ENCODE results near the gene NDUFS7. TPM values are rescaled to one million over a fixed set of nuclear protein-coding genes. Genes with fewer than 3 reads are reported as not detected.

The NDUFS7 gene
- total and polyA plus RNA-seq, 7 donors, result 177 to 423 (median 294) TPM

DNA sequence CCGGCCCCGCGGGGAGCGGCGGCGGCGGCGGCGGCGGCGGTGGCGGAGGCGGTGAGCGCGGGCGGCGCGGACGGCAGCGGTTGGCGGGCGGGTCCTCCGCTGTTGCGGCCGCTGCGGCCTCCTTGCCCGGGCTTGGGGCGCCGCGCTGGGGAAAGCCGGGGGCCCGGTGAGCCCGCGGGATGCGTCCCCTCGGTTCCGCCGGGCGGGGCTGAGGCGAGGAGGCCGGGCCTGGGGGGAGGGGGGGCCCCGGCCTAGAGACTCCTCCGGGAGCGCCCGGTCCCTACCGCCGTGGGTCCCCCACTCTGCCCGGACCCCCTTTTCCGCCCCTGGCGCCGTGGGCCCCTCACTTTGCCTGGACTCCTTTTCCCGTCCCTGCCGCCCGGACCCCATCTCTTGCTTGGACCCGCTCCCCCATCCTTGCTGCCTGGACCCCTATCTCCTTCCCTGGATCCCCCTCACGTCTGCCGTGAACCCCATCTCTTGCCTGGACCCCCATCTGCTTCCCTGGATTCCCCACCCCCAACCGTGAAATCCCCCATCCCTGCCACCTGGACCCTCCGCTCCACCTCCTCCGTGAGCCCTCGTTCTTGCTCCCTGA lies 28.6 kb upstream of the NDUFS7 start:
- intact Hi-C loops (cut with DNase I), result loop anchor here in 1 of 2 donors (5.0 kb wide), 2 partner anchors 78 to 112 kb away; partner anchors contain the start of gene FAM174C
- Histone ChIP-seq H3K36me3 (ENCODE audit: insufficient read depth in 1 of 2, low read depth in 1 of 2) (peaks cover 0 to 35% of the 10 kb centered on the region in 2 donors), H3K27me3 (ENCODE audit: insufficient read depth in 3 of 3, low read length in 2 of 3) (no peaks in the 10 kb centered on the region), H3K4me3 (peak overlapping the region; percentile 84), H3K27ac (peak overlapping the region; percentile 71), H3K4me1 (peaks cover 13% of the 10 kb centered on the region), H3K9me3 (no peaks in the 10 kb centered on the region)
- TF ChIP-seq, protein P1, sequence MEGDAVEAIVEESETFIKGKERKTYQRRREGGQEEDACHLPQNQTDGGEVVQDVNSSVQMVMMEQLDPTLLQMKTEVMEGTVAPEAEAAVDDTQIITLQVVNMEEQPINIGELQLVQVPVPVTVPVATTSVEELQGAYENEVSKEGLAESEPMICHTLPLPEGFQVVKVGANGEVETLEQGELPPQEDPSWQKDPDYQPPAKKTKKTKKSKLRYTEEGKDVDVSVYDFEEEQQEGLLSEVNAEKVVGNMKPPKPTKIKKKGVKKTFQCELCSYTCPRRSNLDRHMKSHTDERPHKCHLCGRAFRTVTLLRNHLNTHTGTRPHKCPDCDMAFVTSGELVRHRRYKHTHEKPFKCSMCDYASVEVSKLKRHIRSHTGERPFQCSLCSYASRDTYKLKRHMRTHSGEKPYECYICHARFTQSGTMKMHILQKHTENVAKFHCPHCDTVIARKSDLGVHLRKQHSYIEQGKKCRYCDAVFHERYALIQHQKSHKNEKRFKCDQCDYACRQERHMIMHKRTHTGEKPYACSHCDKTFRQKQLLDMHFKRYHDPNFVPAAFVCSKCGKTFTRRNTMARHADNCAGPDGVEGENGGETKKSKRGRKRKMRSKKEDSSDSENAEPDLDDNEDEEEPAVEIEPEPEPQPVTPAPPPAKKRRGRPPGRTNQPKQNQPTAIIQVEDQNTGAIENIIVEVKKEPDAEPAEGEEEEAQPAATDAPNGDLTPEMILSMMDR (IDR thresholded peaks at IDR 0.05), result no peak
- ATAC-seq (peak; percentile 9 to 39 (median 24)), DNase-seq (no peak)
- WGBS, 3 donors, result 0 to 1% (median 1%) methylated on average over 12 to 61 of the region's 61 CpGs

DNA sequence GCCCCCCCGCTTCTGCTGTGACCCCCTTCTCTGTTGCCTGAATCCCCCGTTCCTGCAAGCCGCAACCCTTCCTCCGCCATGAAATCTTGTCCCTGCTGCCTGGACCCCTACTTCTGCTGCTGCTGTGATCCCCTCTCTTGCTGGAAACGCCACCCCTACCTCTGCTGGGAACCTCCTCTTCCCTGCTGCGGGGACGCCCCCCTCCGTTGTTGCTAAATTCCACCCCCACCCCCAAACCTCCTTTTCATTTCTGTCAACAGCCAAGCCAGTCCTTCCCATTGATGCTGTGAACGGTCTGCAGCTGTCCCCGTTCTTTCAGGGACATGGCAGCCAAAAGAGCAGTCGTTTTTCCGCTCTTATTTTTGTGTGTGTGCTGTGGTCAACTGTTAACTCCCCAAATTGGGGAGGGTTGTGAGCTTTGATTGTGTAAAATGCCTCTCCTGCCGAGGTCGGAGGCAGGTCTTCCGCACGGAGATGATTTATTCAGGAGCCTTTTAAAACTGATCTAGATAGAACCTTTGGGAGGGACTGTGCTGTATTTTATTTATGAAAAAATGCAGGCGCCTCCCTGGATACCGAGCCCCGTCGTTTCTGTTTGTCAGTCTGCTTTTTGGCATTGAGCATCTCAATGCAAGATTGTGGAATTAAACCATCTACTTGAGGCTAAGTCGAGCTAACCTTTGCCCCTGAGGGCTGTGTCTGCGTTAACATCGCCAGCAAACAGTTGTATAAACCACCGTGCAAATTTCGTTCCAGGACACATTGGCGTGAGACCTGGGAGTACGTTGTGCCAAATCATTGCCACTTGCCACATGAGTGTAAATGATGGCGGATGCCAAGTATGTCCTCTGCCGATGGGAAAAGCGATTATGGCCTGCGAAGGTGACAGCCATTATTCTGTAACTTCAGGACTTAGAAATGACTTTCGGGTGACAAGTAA lies 27.9 kb upstream of the NDUFS7 start:
- 10 to 16% (median 13%) methylated on average over 31 to 32 of the region's 32 CpGs for WGBS, 3 donors
- H3K4me1 ChIP-seq, result peaks cover 15% of the 10 kb centered on the region
- no peaks in the 10 kb centered on the region for H3K9me3 ChIP-seq
- no peaks in the 10 kb centered on the region for H3K27me3 ChIP-seq (ENCODE audit: insufficient read depth in 3 of 3, low read length in 2 of 3)
- DNase-seq (no peak), ATAC-seq (peak in 1 of 4 donors; percentile 17)
- H3K4me3 ChIP-seq, result peak overlapping the region; percentile 84
- TF ChIP-seq, protein P1 (IDR thresholded peaks at IDR 0.05), result no peak
- H3K27ac ChIP-seq, result peak overlapping the region; percentile 67
- H3K36me3 ChIP-seq (ENCODE audit: insufficient read depth in 1 of 2, low read depth in 1 of 2), result peaks cover 0 to 40% of the 10 kb centered on the region in 2 donors
- intact Hi-C loops (cut with DNase I), result loop anchor here in 1 of 2 donors (2.0 to 5.0 kb wide), 2 partner anchors 53 to 79 kb away; partner anchors contain the start of gene FAM174C

DNA sequence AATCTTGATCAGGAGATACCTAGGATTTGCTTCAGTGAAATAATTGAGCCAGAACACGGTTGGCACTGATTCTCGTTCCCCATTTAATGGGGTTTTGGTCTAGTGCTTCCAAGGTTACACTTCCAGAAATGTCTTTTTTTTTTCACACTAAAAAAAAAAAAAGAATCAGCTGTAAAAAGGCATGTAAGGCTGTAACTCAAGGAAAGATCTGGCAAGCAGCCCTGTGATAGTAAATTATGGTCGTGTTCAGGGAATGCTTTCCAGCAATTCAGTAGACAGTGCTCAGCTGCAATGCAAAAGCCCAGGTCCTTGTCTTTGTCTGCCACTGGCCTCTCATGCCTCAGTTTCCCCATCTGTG lies 27.2 kb upstream of the NDUFS7 start:
- Histone ChIP-seq H3K27me3 (ENCODE audit: insufficient read depth in 3 of 3, low read length in 2 of 3) (no peaks in the 10 kb centered on the region), H3K4me3 (no peak overlapping the region), H3K9me3 (no peaks in the 10 kb centered on the region), H3K4me1 (peaks cover 19% of the 10 kb centered on the region), H3K36me3 (ENCODE audit: insufficient read depth in 1 of 2, low read depth in 1 of 2) (peaks cover 0 to 44% of the 10 kb centered on the region in 2 donors), H3K27ac (peak overlapping the region; percentile 67)
- intact Hi-C loops (cut with DNase I), result loop anchor here in 1 of 2 donors (2.0 to 5.0 kb wide), 2 partner anchors 52 to 79 kb away; partner anchors contain the start of gene FAM174C
- DNase-seq, result no peak
- TF ChIP-seq, protein P1 (IDR thresholded peaks at IDR 0.05), result no peak
- ATAC-seq, result no peak
- WGBS, 3 donors, result 21 to 46% (median 25%) methylated on average over 3 of the region's 3 CpGs

DNA sequence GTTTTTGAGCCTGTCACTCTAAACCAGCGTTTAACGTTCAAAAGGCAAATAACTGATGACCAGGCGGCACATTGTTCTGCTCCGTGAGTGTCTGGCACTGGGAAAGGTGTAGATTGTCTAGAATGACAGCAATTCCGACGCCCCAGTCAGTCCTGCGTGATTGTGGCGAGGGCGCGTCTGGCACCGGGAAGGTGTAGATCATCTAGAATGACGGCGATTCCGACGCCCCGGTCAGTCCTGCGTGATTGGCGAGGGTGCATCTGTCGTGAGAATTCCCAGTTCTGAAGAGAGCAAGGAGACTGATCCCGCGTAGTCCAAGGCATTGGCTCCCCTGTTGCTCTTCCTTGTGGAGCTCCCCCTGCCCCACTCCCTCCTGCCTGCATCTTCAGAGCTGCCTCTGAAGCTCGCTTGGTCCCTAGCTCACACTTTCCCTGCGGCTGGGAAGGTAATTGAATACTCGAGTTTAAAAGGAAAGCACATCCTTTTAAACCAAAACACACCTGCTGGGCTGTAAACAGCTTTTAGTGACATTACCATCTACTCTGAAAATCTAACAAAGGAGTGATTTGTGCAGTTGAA lies 26.1 kb upstream of the NDUFS7 start:
- no peak overlapping the region for H3K4me3 ChIP-seq
- peaks cover 2 to 55% of the 10 kb centered on the region in 2 donors for H3K36me3 ChIP-seq (ENCODE audit: insufficient read depth in 1 of 2, low read depth in 1 of 2)
- TF ChIP-seq, protein P1 (IDR thresholded peaks at IDR 0.05), result no peak
- H3K4me1 ChIP-seq, result peaks cover 19% of the 10 kb centered on the region
- 88 to 93% (median 90%) methylated on average over 24 of the region's 24 CpGs for WGBS, 3 donors
- intact Hi-C loops (cut with DNase I), result loop anchor here in 1 of 2 donors (2.0 to 5.0 kb wide), 2 partner anchors 51 to 80 kb away; partner anchors contain the start of gene FAM174C
- no peaks in the 10 kb centered on the region for H3K27me3 ChIP-seq (ENCODE audit: insufficient read depth in 3 of 3, low read length in 2 of 3)
- H3K9me3 ChIP-seq, result no peaks in the 10 kb centered on the region
- no peak for ATAC-seq
- no peak overlapping the region for H3K27ac ChIP-seq
- no peak for DNase-seq

Data from psoas muscle (tissue), 8 donors.